H9 (cell line): Measurements from ENCODE around the gene LEFTY2. TPM values are rescaled to one million over a fixed set of nuclear protein-coding genes. Genes with fewer than 3 reads are reported as not detected.

Experiments
- DNase-seq: peaks from one replicate; pipeline ENCODE4 v3.0.0-alpha.2; 2017
- H2AFZ ChIP-seq: one replicate; pipeline ENCODE4 v1.6.1; 2013; ENCODE audit warnings: mild to moderate bottlenecking, low read length, control low read depth, moderate library complexity
- H2AK5ac ChIP-seq: 2 replicates; pipeline ENCODE4 v1.6.1; 2013; ENCODE audit warnings: low read length, control low read depth, mixed read lengths; ENCODE audit not compliant: insufficient read length
- H2BK120ac ChIP-seq: one replicate; pipeline ENCODE4 v1.6.1; 2013; ENCODE audit warnings: low read depth, mild to moderate bottlenecking, low read length, control low read depth, inconsistent platforms; ENCODE audit not compliant: poor library complexity, severe bottlenecking
- H2BK12ac ChIP-seq: 2 replicates; pipeline ENCODE4 v1.6.1; 2013; ENCODE audit warnings: low read length, control low read depth, mixed read lengths, low read depth; ENCODE audit not compliant: insufficient read length
- H2BK15ac ChIP-seq: 2 replicates; pipeline ENCODE4 v1.6.1; 2013; ENCODE audit warnings: low read depth, low read length, control low read depth
- H2BK20ac ChIP-seq: one replicate; pipeline ENCODE4 v1.6.1; 2013; ENCODE audit warnings: low read depth, mild to moderate bottlenecking, low read length, control low read depth, inconsistent platforms; ENCODE audit not compliant: poor library complexity, severe bottlenecking
- H2BK5ac ChIP-seq: 2 replicates; pipeline ENCODE4 v1.6.1; 2013; ENCODE audit warnings: low read length, control low read depth, mixed read lengths; ENCODE audit not compliant: insufficient read length
- H3K14ac ChIP-seq: 2 replicates; pipeline ENCODE4 v1.6.1; 2013; ENCODE audit warnings: low read length, control low read depth; ENCODE audit not compliant: insufficient read depth
- H3K18ac ChIP-seq: 2 replicates; pipeline ENCODE4 v1.6.1; 2013; ENCODE audit warnings: low read depth, mild to moderate bottlenecking, mixed read lengths, low read length, control low read depth; ENCODE audit not compliant: insufficient read length
- H3K23ac ChIP-seq: 2 replicates; pipeline ENCODE4 v1.6.1; 2013; ENCODE audit warnings: low read length, control low read depth, mixed read lengths, low read depth; ENCODE audit not compliant: insufficient read length
- H3K23me2 ChIP-seq: 2 replicates; pipeline ENCODE4 v1.6.1; 2013; ENCODE audit warnings: low read depth, mild to moderate bottlenecking, mixed read lengths, low read length, control low read depth; ENCODE audit not compliant: insufficient read length, poor library complexity, severe bottlenecking
- H3K27ac ChIP-seq: 2 replicates; pipeline ENCODE4 v1.5.1; 2013; ENCODE audit warnings: low read length, control low read depth, mixed read lengths, low read depth; ENCODE audit not compliant: insufficient read length
- H3K27me3 ChIP-seq: 2 replicates; pipeline ENCODE4 v1.6.1; 2013; ENCODE audit warnings: low read length, control low read depth, inconsistent platforms; ENCODE audit not compliant: insufficient read depth
- H3K4ac ChIP-seq: 2 replicates; pipeline ENCODE4 v1.6.1; 2013; ENCODE audit warnings: low read depth, mild to moderate bottlenecking, control low read depth, inconsistent platforms, low read length, moderate library complexity
- H3K4me1 ChIP-seq: 2 replicates; pipeline ENCODE4 v1.6.1; 2013; ENCODE audit warnings: low read length, control low read depth, inconsistent platforms; ENCODE audit not compliant: insufficient read depth
- H3K4me2 ChIP-seq: 2 replicates; pipeline ENCODE4 v1.6.1; 2013; ENCODE audit warnings: low read length, control low read depth, mixed read lengths; ENCODE audit not compliant: insufficient read length, insufficient read depth
- H3K56ac ChIP-seq: 2 replicates; pipeline ENCODE4 v1.6.1; 2013; ENCODE audit warnings: low read depth, mild to moderate bottlenecking, mixed read lengths, low read length, control low read depth; ENCODE audit not compliant: insufficient read length
- H3K79me1 ChIP-seq: 2 replicates; pipeline ENCODE4 v1.6.1; 2013; ENCODE audit warnings: low read depth, mild to moderate bottlenecking, moderate library complexity, low read length, control low read depth, inconsistent platforms; ENCODE audit not compliant: insufficient read depth, poor library complexity, severe bottlenecking
- H3K79me2 ChIP-seq: 2 replicates; pipeline ENCODE4 v1.6.1; 2013; ENCODE audit warnings: low read length, control low read depth, inconsistent platforms; ENCODE audit not compliant: insufficient read depth
- H3K9ac ChIP-seq: 2 replicates; pipeline ENCODE4 v1.6.1; 2013; ENCODE audit warnings: low read length, control low read depth, mixed read lengths; ENCODE audit not compliant: insufficient read length; ENCODE audit errors: extremely low read depth
- H3K9me3 ChIP-seq: one replicate; pipeline ENCODE4 v1.6.1; 2013; ENCODE audit warnings: low read depth, low read length, inconsistent platforms; ENCODE audit not compliant: control insufficient read depth
- H3T11ph ChIP-seq: one replicate; pipeline ENCODE4 v1.6.1; 2013; ENCODE audit warnings: mild to moderate bottlenecking, low read length, control low read depth, inconsistent platforms
- H4K20me1 ChIP-seq: one replicate; pipeline ENCODE4 v1.6.1; 2013; ENCODE audit not compliant: control insufficient read depth, insufficient read length, insufficient read depth
- H4K5ac ChIP-seq: 2 replicates; pipeline ENCODE4 v1.6.1; 2013; ENCODE audit warnings: low read depth, mild to moderate bottlenecking, mixed read lengths, low read length, control low read depth; ENCODE audit not compliant: insufficient read length
- H4K8ac ChIP-seq: replicated peaks from 2 replicates; pipeline ENCODE4 v1.6.1; 2013; ENCODE audit warnings: low read length, control low read depth, mixed read lengths, low read depth; ENCODE audit not compliant: insufficient read length
- H4K91ac ChIP-seq: 2 replicates; pipeline ENCODE4 v1.6.1; 2013; ENCODE audit warnings: low read depth, mild to moderate bottlenecking, moderate library complexity, mixed read lengths, low read length, control low read depth; ENCODE audit not compliant: insufficient read length
- H3K27ac Mint-ChIP-seq, 3 experiments: 2 replicates in 2 of 3; 3 replicates in 1 of 3; pipeline ENCODE4 v1.8.0; 2020 to 2021; ENCODE audit warnings: mixed read lengths in 3 of 3, mild to moderate bottlenecking in 1 of 3, moderate library complexity in 1 of 3
- H3K27me3 Mint-ChIP-seq: 2 replicates; pipeline ENCODE4 v1.8.0; 2021; ENCODE audit warnings: low read depth, mild to moderate bottlenecking, moderate library complexity, mixed read lengths
- H3K36me3 Mint-ChIP-seq, 3 experiments: 2 replicates in 2 of 3; 3 replicates in 1 of 3; pipeline ENCODE4 v1.8.0; 2020 to 2021; ENCODE audit warnings: low read depth in 3 of 3, mixed read lengths in 3 of 3; ENCODE audit not compliant: insufficient read depth in 1 of 3
- H3K4me1 Mint-ChIP-seq, 2 experiments: 2 replicates each; pipeline ENCODE4 v1.8.0; 2020; ENCODE audit warnings: mixed read lengths in 2 of 2
- H3K4me3 Mint-ChIP-seq, 2 experiments: 2 replicates in 1 of 2; 3 replicates in 1 of 2; pipeline ENCODE4 v1.8.0; 2020 to 2021; ENCODE audit warnings: mild to moderate bottlenecking in 2 of 2, mixed read lengths in 2 of 2, moderate library complexity in 1 of 2
- H3K9me3 Mint-ChIP-seq, 2 experiments: 2 replicates in 1 of 2; 3 replicates in 1 of 2; pipeline ENCODE4 v1.8.0; 2020; ENCODE audit warnings: mild to moderate bottlenecking in 2 of 2, mixed read lengths in 2 of 2, moderate library complexity in 1 of 2
- CTCF ChIP-seq: fragments of 200-600 bp; sonication (generic); conservative IDR thresholded peaks from 3 replicates; pipeline ENCODE4 v1.8.0; 2021; ENCODE audit warnings: antibody characterized with exemption, mild to moderate bottlenecking
- WGBS: extraction: QIAGEN DNeasy Blood & Tissue Kit; methylation state at CpG from one replicate; pipeline ENCODE4 v1.1.7; 2013; ENCODE audit warnings: missing lambda C conversion rate, low lambda C conversion rate, mixed read lengths; ENCODE audit not compliant: insufficient read length; ENCODE audit errors: extremely low coverage; 5-methylcytosine and 5-hydroxymethylcytosine counted together
- total RNA-seq: library from RNA; stranded (reverse); gene quantifications from 2 replicates; pipeline ENCODE4 v1.2.1, GENCODE V29; 2021

The LEFTY2 gene
- total RNA-seq, 1 experiment from 2014 or later = 16.3 TPM

- Histone ChIP-seq H3K4me2 (no peak overlapping the region), H3K56ac (no peak overlapping the region)
- peak overlapping the region in 2 of 3 experiments; percentile 35 to 52; a peak in 2 of 7 replicates for H3K27ac Mint-ChIP-seq
These were observed 32.2 kb downstream of the LEFTY2 start for GRCh38 chr1:225908773-225909172.

More at GRCh38 chr1:225908773-225909172, 32.2 kb downstream of the LEFTY2 start:
- Histone ChIP-seq H4K20me1 (no peaks in the 10 kb centered on the region), H3K4ac (no peak overlapping the region), H2BK15ac (no peak overlapping the region), H3K14ac (no peak overlapping the region), H4K5ac (no peak overlapping the region), H3K27me3 (no peaks in the 10 kb centered on the region), H4K8ac (no peak overlapping the region), H3K9ac (no peak overlapping the region), H2BK12ac (no peak overlapping the region), H4K91ac (no peak overlapping the region), H3T11ph (no peak overlapping the region), H3K79me2 (no peaks in the 10 kb centered on the region), H3K27ac (no peak overlapping the region), H3K18ac (no peak overlapping the region), H3K4me1 (no peaks in the 10 kb centered on the region; the same call in 1 of the 2 replicates), H2BK20ac (no peak overlapping the region), H3K9me3 (no peaks in the 10 kb centered on the region), H3K79me1 (no peaks in the 10 kb centered on the region), H2BK5ac (no peak overlapping the region), H3K23me2 (no peaks in the 10 kb centered on the region), H2AFZ (no peak overlapping the region), H2AK5ac (no peak overlapping the region), H2BK120ac (no peak overlapping the region), H3K23ac (no peak overlapping the region)
- TF ChIP-seq CTCF = no peak
- Mint-ChIP-seq H3K9me3 (no peaks in the 10 kb centered on the region), H3K27me3 (peaks cover 5% of the 10 kb centered on the region; the same call in 1 of the 2 replicates), H3K4me1 (peaks cover 18 to 23% of the 10 kb centered on the region in 2 experiments), H3K4me3 (no peak overlapping the region), H3K36me3 (no peaks in the 10 kb centered on the region)
- DNase-seq = no peak
- no CpG with 5 or more reads among the region's 2 CpGs for WGBS
